ENCODE results near the gene MPC2. TPM values are rescaled to one million over a fixed set of nuclear protein-coding genes. Genes with fewer than 3 reads are reported as not detected.
"Not testable (repeated sequence)": the region's sequence is repeated elsewhere in the genome, so short reads cannot be mapped to it uniquely, and the experiment has no call there.

MPC2 gene
- total RNA-seq, 1 experiment from 2014 or later, result 32.9 TPM

DNA sequence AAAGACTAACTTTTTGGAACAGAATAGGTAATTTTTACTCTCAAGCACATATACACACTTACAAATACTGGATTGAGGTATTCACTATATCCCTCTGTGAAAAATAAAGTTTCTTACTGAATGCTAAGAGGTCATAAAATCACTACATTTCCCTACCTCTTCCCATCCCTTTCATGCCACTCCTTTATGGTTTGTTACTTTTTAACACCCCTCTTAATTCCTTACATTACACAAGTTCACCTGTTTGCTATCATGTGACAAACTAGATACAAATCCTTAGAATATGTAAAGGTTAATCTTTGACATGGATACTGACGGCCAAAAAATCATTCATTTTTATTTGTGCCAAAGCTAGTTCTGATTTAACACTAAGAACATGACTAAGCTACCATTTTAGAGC, 7.1 kb downstream of the MPC2 start:
- no peaks in the 10 kb centered on the region for H3K23me2 ChIP-seq (ENCODE audit: insufficient read length, low read depth, low read length, poor library complexity, severe bottlenecking)
- H3K4me2 ChIP-seq (ENCODE audit: insufficient read depth, insufficient read length, low read length), result no peak overlapping the region
- H2BK20ac ChIP-seq (ENCODE audit: low read depth, low read length, poor library complexity, severe bottlenecking), result no peak overlapping the region
- no peak overlapping the region for H2BK120ac ChIP-seq (ENCODE audit: low read depth, low read length, poor library complexity, severe bottlenecking)
- H3T11ph ChIP-seq (ENCODE audit: low read length), result no peak overlapping the region
- H3K4me3 Mint-ChIP-seq, result no peak overlapping the region
- no peaks in the 10 kb centered on the region for H3K36me3 Mint-ChIP-seq (ENCODE audit: insufficient read depth in 1 of 3, low read depth in 3 of 3)
- H3K4ac ChIP-seq (ENCODE audit: low read depth, low read length), result no peak overlapping the region
- H3K27ac Mint-ChIP-seq, result no peak overlapping the region
- no peak overlapping the region for H3K56ac ChIP-seq (ENCODE audit: insufficient read length, low read depth, low read length)
- no peak overlapping the region for H4K91ac ChIP-seq (ENCODE audit: insufficient read length, low read depth, low read length)
- no peak overlapping the region for H2BK15ac ChIP-seq (ENCODE audit: low read depth, low read length)
- H3K79me1 ChIP-seq (ENCODE audit: insufficient read depth, low read depth, low read length, poor library complexity, severe bottlenecking), result no peaks in the 10 kb centered on the region
- no peaks in the 10 kb centered on the region for H3K9me3 ChIP-seq (ENCODE audit: control insufficient read depth, low read depth, low read length)
- no peak overlapping the region for H3K18ac ChIP-seq (ENCODE audit: insufficient read length, low read depth, low read length)
- TF ChIP-seq, protein P1, sequence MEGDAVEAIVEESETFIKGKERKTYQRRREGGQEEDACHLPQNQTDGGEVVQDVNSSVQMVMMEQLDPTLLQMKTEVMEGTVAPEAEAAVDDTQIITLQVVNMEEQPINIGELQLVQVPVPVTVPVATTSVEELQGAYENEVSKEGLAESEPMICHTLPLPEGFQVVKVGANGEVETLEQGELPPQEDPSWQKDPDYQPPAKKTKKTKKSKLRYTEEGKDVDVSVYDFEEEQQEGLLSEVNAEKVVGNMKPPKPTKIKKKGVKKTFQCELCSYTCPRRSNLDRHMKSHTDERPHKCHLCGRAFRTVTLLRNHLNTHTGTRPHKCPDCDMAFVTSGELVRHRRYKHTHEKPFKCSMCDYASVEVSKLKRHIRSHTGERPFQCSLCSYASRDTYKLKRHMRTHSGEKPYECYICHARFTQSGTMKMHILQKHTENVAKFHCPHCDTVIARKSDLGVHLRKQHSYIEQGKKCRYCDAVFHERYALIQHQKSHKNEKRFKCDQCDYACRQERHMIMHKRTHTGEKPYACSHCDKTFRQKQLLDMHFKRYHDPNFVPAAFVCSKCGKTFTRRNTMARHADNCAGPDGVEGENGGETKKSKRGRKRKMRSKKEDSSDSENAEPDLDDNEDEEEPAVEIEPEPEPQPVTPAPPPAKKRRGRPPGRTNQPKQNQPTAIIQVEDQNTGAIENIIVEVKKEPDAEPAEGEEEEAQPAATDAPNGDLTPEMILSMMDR (conservative IDR thresholded peaks at IDR 0.05), result no peak
- no peak overlapping the region for H2BK12ac ChIP-seq (ENCODE audit: insufficient read length, low read depth, low read length)
- no peaks in the 10 kb centered on the region for H3K79me2 ChIP-seq (ENCODE audit: insufficient read depth, low read length)
- DNase-seq, result no peak
- no peaks in the 10 kb centered on the region for H3K27me3 ChIP-seq (ENCODE audit: insufficient read depth, low read length)
- H3K23ac ChIP-seq (ENCODE audit: insufficient read length, low read depth, low read length), result no peak overlapping the region
- no peak overlapping the region for H3K9ac ChIP-seq (ENCODE audit: extremely low read depth, insufficient read length, low read length)
- H3K4me1 ChIP-seq (ENCODE audit: insufficient read depth, low read length), result no peaks in the 10 kb centered on the region
- H3K27me3 Mint-ChIP-seq (ENCODE audit: low read depth), result no peaks in the 10 kb centered on the region
- no peak overlapping the region for H2AK5ac ChIP-seq (ENCODE audit: insufficient read length, low read length)
- no peak overlapping the region for H2AFZ ChIP-seq (ENCODE audit: low read length)
- H3K9me3 Mint-ChIP-seq, result no peaks in the 10 kb centered on the region
- no peak overlapping the region for H3K27ac ChIP-seq (ENCODE audit: insufficient read length, low read depth, low read length)
- no peak overlapping the region for H2BK5ac ChIP-seq (ENCODE audit: insufficient read length, low read length)
- H4K20me1 ChIP-seq (ENCODE audit: control insufficient read depth, insufficient read depth, insufficient read length), result no peaks in the 10 kb centered on the region
- no peak overlapping the region for H3K14ac ChIP-seq (ENCODE audit: insufficient read depth, low read length)
- no peak overlapping the region for H4K5ac ChIP-seq (ENCODE audit: insufficient read length, low read depth, low read length)
- H4K8ac ChIP-seq (replicated peaks; ENCODE audit: insufficient read length, low read depth, low read length), result no peak overlapping the region
- WGBS (ENCODE audit: extremely low coverage, insufficient read length, low lambda C conversion rate), result no CpG with 5 or more reads among the region's 1 CpG
- peaks cover 8 to 9% of the 10 kb centered on the region in 2 experiments for H3K4me1 Mint-ChIP-seq

DNA sequence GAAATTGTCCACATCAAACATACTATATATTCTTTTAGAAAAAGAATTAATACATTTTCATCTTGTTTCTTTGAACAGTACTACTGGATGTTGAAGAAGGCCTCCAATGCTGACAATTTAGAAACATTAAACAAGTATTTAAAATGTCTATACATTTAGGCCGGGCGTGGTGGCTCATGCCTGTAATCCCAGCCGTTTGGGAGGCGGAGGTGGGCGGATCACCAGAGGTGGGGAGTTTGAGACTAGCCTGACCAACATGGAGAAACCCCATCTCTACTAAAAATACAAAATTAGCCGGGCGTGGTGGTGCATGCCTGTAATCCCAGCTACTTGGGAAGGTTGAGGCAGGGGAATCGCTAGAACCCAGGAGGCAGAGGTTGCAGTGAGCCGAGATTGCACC, 8.0 kb downstream of the MPC2 start:
- H2BK5ac ChIP-seq (ENCODE audit: insufficient read length, low read length); H4K5ac ChIP-seq (ENCODE audit: insufficient read length, low read depth, low read length); H3K56ac ChIP-seq (ENCODE audit: insufficient read length, low read depth, low read length); H3K79me2 ChIP-seq (ENCODE audit: insufficient read depth, low read length); H2AFZ ChIP-seq (ENCODE audit: low read length); H3K14ac ChIP-seq (ENCODE audit: insufficient read depth, low read length); H4K20me1 ChIP-seq (ENCODE audit: control insufficient read depth, insufficient read depth, insufficient read length); DNase-seq; H3K27ac Mint-ChIP-seq; H2BK120ac ChIP-seq (ENCODE audit: low read depth, low read length, poor library complexity, severe bottlenecking); H3K4me1 Mint-ChIP-seq; H3K27me3 ChIP-seq (ENCODE audit: insufficient read depth, low read length); H3K36me3 Mint-ChIP-seq (ENCODE audit: insufficient read depth in 1 of 3, low read depth in 3 of 3); H3K79me1 ChIP-seq (ENCODE audit: insufficient read depth, low read depth, low read length, poor library complexity, severe bottlenecking); H3T11ph ChIP-seq (ENCODE audit: low read length); H4K91ac ChIP-seq (ENCODE audit: insufficient read length, low read depth, low read length); H3K18ac ChIP-seq (ENCODE audit: insufficient read length, low read depth, low read length); H3K27ac ChIP-seq (ENCODE audit: insufficient read length, low read depth, low read length); H3K4ac ChIP-seq (ENCODE audit: low read depth, low read length); H3K4me2 ChIP-seq (ENCODE audit: insufficient read depth, insufficient read length, low read length); H3K23ac ChIP-seq (ENCODE audit: insufficient read length, low read depth, low read length); H2BK15ac ChIP-seq (ENCODE audit: low read depth, low read length); H3K9me3 ChIP-seq (ENCODE audit: control insufficient read depth, low read depth, low read length); H3K4me1 ChIP-seq (ENCODE audit: insufficient read depth, low read length); H2BK20ac ChIP-seq (ENCODE audit: low read depth, low read length, poor library complexity, severe bottlenecking); H3K4me3 Mint-ChIP-seq; H4K8ac ChIP-seq (replicated peaks; ENCODE audit: insufficient read length, low read depth, low read length); H2AK5ac ChIP-seq (ENCODE audit: insufficient read length, low read length); H2BK12ac ChIP-seq (ENCODE audit: insufficient read length, low read depth, low read length); H3K27me3 Mint-ChIP-seq (ENCODE audit: low read depth); H3K9ac ChIP-seq (ENCODE audit: extremely low read depth, insufficient read length, low read length); H3K23me2 ChIP-seq (ENCODE audit: insufficient read length, low read depth, low read length, poor library complexity, severe bottlenecking); H3K9me3 Mint-ChIP-seq: not testable (repeated sequence)
- WGBS (ENCODE audit: extremely low coverage, insufficient read length, low lambda C conversion rate), result no CpG with 5 or more reads among the region's 9 CpGs

Measured in H9 (cell line).